PC-3 (cell line): ENCODE results near the gene WT1. TPM values are rescaled to one million over a fixed set of nuclear protein-coding genes. Genes with fewer than 3 reads are reported as not detected.

Source experiments
- ATAC-seq: fragments of 200-7000 bp; cut with Tn5 transposase; 2 replicates; pipeline ENCODE4 v1.9.1; 2020; ENCODE audit warnings: mild to moderate bottlenecking, moderate library complexity
- BruUV-seq: library from RNA; stranded (reverse); fragments of 400-500 nt; replicated peaks from 2 replicates; lab custom pipeline; 2021; lab: Mats Ljungman, UMichigan
- CTCF ChIA-PET: fragments of 300-600 bp; sonication (Branson Sonifier 250); formaldehyde crosslinking; loops from one replicate; lab custom pipeline; 2022; ENCODE audit warnings: antibody characterized with exemption; lab: Charles Lee
- POLR2A ChIA-PET: fragments of 300-600 bp; sonication (Branson Sonifier 250); formaldehyde crosslinking; loops from one replicate; lab custom pipeline; 2022; ENCODE audit warnings: antibody characterized with exemption; ENCODE audit not compliant: unreplicated experiment; lab: Charles Lee
- DNase-seq: peaks from one replicate; pipeline ENCODE4 v3.0.0-alpha.2; 2015
- H2AFZ ChIP-seq: fragments of 300-600 bp; sonication (generic); 2 replicates; pipeline ENCODE4 v1.6.0; 2016; ENCODE audit warnings: antibody characterized with exemption, low read length
- H3F3A ChIP-seq: fragments of 300-600 bp; sonication (generic); one replicate; pipeline ENCODE4 v1.6.0; 2017; ENCODE audit warnings: antibody characterized with exemption, low read length, control low read depth, mild to moderate bottlenecking; ENCODE audit not compliant: unreplicated experiment
- H3K27ac ChIP-seq: fragments of 300-600 bp; sonication (generic); 2 replicates; pipeline ENCODE4 v1.5.1; 2016; ENCODE audit warnings: mild to moderate bottlenecking, low read length
- H3K27me3 ChIP-seq: fragments of 300-600 bp; sonication (generic); 2 replicates; pipeline ENCODE4 v1.6.1; 2016; ENCODE audit warnings: low read length, mixed read lengths
- H3K36me3 ChIP-seq: fragments of 300-600 bp; sonication (generic); 2 replicates; pipeline ENCODE4 v1.6.1; 2016; ENCODE audit warnings: low read depth, mixed run types, low read length, mixed read lengths
- H3K4me1 ChIP-seq: fragments of 300-600 bp; sonication (generic); 2 replicates; pipeline ENCODE4 v1.5.1; 2016; ENCODE audit warnings: low read length; ENCODE audit not compliant: insufficient read depth
- H3K4me2 ChIP-seq: fragments of 300-600 bp; sonication (generic); 2 replicates; pipeline ENCODE4 v1.6.0; 2016; ENCODE audit warnings: low read length
- H3K4me3 ChIP-seq: fragments of 300-600 bp; sonication (generic); 2 replicates; pipeline ENCODE4 v1.5.1; 2016; ENCODE audit warnings: mild to moderate bottlenecking, low read length, mixed read lengths
- H3K79me2 ChIP-seq: fragments of 300-600 bp; sonication (generic); 2 replicates; pipeline ENCODE4 v1.6.1; 2017; ENCODE audit warnings: low read length, mixed read lengths
- H3K9ac ChIP-seq: fragments of 300-600 bp; sonication (generic); 2 replicates; pipeline ENCODE4 v1.6.0; 2016; ENCODE audit warnings: mild to moderate bottlenecking, low read length
- H3K9me2 ChIP-seq: fragments of 300-600 bp; sonication (generic); replicated peaks from 2 replicates; pipeline ENCODE4 v1.6.1; 2016; ENCODE audit warnings: mixed run types, low read length, mixed read lengths
- H3K9me3 ChIP-seq: fragments of 300-600 bp; sonication (generic); 2 replicates; pipeline ENCODE4 v1.6.1; 2016; ENCODE audit warnings: low read length, mixed read lengths
- H4K20me1 ChIP-seq: fragments of 300-600 bp; sonication (generic); 2 replicates; pipeline ENCODE4 v1.6.1; 2016; ENCODE audit warnings: low read length, mixed read lengths
- CTCF ChIP-seq: fragments of 300-600 bp; sonication (generic); conservative IDR thresholded peaks from 2 replicates; pipeline ENCODE4 v1.5.1; 2017; ENCODE audit warnings: antibody characterized with exemption, low read depth, mild to moderate bottlenecking, low read length
- EZH2 ChIP-seq: fragments of 300-600 bp; sonication (generic); IDR thresholded peaks from one replicate; pipeline ENCODE4 v1.6.1; 2017; ENCODE audit warnings: antibody characterized with exemption, mild to moderate bottlenecking, low read length; ENCODE audit not compliant: unreplicated experiment
- EZH2phosphoT487 ChIP-seq: fragments of 300-600 bp; sonication (generic); IDR thresholded peaks from 2 replicates; pipeline ENCODE4 v1.6.1; 2018; ENCODE audit warnings: mild to moderate bottlenecking, antibody characterized with exemption, low read length, borderline replicate concordance
- intact Hi-C: fragments of 100-400 bp; cut with micrococcal nuclease; formaldehyde crosslinking; loops from 2 replicates; pipeline ENCODE4 v1.9.0; 2023
- total RNA-seq: library from RNA; depleted of rRNA; stranded (reverse); fragments of >200 nt; gene quantifications from 2 replicates; pipeline ENCODE4 v1.2.3, GENCODE V29; 2014

WT1 gene
- total RNA-seq, 1 experiment from 2014 or later, result 9.1 TPM

- ChIA-PET POLR2A (no interaction called here), CTCF (no interaction called here)
- Histone ChIP-seq H3K9ac (no peak overlapping the region), H3K9me3 (no peaks in the 10 kb centered on the region), H3K27ac (no peak overlapping the region), H3K4me3 (no peak overlapping the region), H3K79me2 (no peaks in the 10 kb centered on the region), H3K36me3 (no peaks in the 10 kb centered on the region), H3K9me2 (no peaks in the 10 kb centered on the region), H3K27me3 (no peaks in the 10 kb centered on the region), H3F3A (no peaks in the 10 kb centered on the region), H3K4me1 (no peaks in the 10 kb centered on the region), H2AFZ (no peak overlapping the region), H4K20me1 (no peaks in the 10 kb centered on the region), H3K4me2 (no peak overlapping the region)
- intact Hi-C loops, result no loop called here
- ATAC-seq, result no peak
- BruUV-seq, result no TSS peak
- TF ChIP-seq EZH2phosphoT487, result no peak
- no peak for TF ChIP-seq CTCF
- no peak for TF ChIP-seq EZH2
- DNase-seq, result no peak
Observed at GRCh38 chr11:32462011-32462690, 26.8 kb upstream of the WT1 start.

- no peaks in the 10 kb centered on the region for H3K4me1 ChIP-seq
- no peak overlapping the region for H3K4me2 ChIP-seq
- H4K20me1 ChIP-seq, result no peaks in the 10 kb centered on the region
- no peaks in the 10 kb centered on the region for H3F3A ChIP-seq
- TF ChIP-seq EZH2phosphoT487, result no peak
- no peak for TF ChIP-seq CTCF
- no peak for TF ChIP-seq EZH2
- H3K4me3 ChIP-seq, result no peak overlapping the region
- no peaks in the 10 kb centered on the region for H3K9me2 ChIP-seq
- intact Hi-C loops, result no loop called here
- no peaks in the 10 kb centered on the region for H3K27me3 ChIP-seq
- no TSS peak for BruUV-seq
- H3K79me2 ChIP-seq, result no peaks in the 10 kb centered on the region
- DNase-seq (no peak), ATAC-seq (no peak)
- no peak overlapping the region for H2AFZ ChIP-seq
- no peaks in the 10 kb centered on the region for H3K9me3 ChIP-seq
- CTCF ChIA-PET, result no interaction called here
- H3K36me3 ChIP-seq, result no peaks in the 10 kb centered on the region
- no peak overlapping the region for H3K9ac ChIP-seq
- H3K27ac ChIP-seq, result no peak overlapping the region
- POLR2A ChIA-PET, result no interaction called here
Observed at GRCh38 chr11:32456864-32457263, 21.5 kb upstream of the WT1 start.

GRCh38 chr11:32454993-32455392, 19.7 kb upstream of the WT1 start:
- no peaks in the 10 kb centered on the region for H3F3A ChIP-seq
- H4K20me1 ChIP-seq, result no peaks in the 10 kb centered on the region
- no peak for ATAC-seq
- no peaks in the 10 kb centered on the region for H3K27me3 ChIP-seq
- ChIA-PET POLR2A (no interaction called here), CTCF (no interaction called here)
- H2AFZ ChIP-seq, result no peak overlapping the region
- BruUV-seq, result no TSS peak
- H3K9me2 ChIP-seq, result no peaks in the 10 kb centered on the region
- intact Hi-C loops, result no loop called here
- TF ChIP-seq EZH2phosphoT487 (no peak), CTCF (no peak), EZH2 (no peak)
- H3K27ac ChIP-seq, result no peak overlapping the region
- no peak overlapping the region for H3K4me3 ChIP-seq
- no peaks in the 10 kb centered on the region for H3K36me3 ChIP-seq
- no peak overlapping the region for H3K9ac ChIP-seq
- no peak overlapping the region for H3K4me2 ChIP-seq
- no peaks in the 10 kb centered on the region for H3K4me1 ChIP-seq
- H3K9me3 ChIP-seq, result no peaks in the 10 kb centered on the region
- no peaks in the 10 kb centered on the region for H3K79me2 ChIP-seq
- no peak for DNase-seq
